Measurements from ENCODE around the gene ECHS1. TPM values are rescaled to one million over a fixed set of nuclear protein-coding genes. Genes with fewer than 3 reads are reported as not detected.

ECHS1 gene
- polyA plus RNA-seq, 2 of the 4 experiments (the other 2 are of a cell fraction): 66.7 to 133 TPM

DNA sequence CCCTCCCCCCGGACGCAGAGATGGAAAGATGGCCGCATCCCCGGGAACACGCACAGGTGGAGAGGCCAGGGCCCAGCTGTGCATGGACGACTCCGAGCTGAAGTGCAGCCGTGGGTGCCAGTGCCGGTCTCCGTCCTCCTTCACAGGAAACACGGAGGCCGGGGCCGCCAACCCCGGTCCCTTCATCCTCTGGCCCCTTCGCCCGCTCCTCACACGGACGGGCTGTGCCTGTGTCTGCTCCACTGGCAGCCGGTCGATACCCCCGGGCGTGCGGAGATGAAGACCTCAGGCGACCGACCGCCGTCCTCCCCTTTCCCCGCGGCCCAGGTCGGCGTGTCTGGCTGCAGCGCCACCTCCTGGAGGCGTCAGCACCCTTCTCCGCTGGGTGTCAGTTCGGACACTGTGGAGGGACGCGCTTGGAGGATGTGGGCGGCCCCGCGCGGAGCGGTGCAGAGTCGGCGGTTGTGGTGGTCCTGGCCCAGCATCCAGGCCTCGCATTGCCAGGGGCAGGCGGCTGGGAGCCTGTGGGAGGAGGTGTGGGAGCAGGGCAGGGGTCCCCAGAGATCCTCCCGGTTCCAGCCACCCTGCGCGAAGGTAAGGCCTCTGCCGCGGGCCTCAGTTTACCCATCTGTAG is 54.5 kb downstream of the ECHS1 start (continued):
- TF ChIP-seq HOXA7 (CRISPR knock-in tag; IDR thresholded peaks at IDR 0.05) (no peak), RFX5 (IDR thresholded peaks at IDR 0.05) (0 out of 2 replicates have a peak, but pooled peaks have one; percentile 40)

DNA sequence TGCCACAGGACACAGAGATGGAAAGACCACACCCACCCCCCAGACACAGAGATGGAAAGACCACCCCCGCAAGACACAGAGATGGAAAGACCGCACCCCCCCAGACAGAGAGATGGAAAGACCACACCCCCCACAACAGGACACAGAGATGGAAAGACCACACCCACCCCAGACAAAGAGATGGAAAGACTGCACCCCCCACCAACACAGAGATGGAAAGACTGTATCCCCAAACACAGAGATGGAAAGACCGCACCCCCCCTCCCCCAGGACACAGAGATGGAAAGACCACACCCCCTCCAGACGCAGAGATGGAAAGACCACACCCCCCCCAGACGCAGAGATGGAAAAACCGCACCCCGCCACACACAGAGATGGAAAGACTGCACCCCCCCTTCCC is 56.4 kb downstream of the ECHS1 start:
- no peak for FAIRE-seq
- DNase-seq (ENCODE audit: low read depth in 1 of 2, low spot score in 1 of 2): peak in 1 of 2 experiments; percentile 44
- TF ChIP-seq MAFK (IDR thresholded peaks at IDR 0.05; ENCODE audit: partially characterized antibody) (no peak), FOSL2 (IDR thresholded peaks at IDR 0.05) (no peak), FOSL2 (CRISPR knock-in tag; IDR thresholded peaks at IDR 0.05) (no peak), PHF8 (IDR thresholded peaks at IDR 0.05; ENCODE audit: borderline replicate concordance, low read depth) (no peak), HOXA7 (CRISPR knock-in tag; IDR thresholded peaks at IDR 0.05) (no peak), SREBF2 (IDR thresholded peaks at IDR 0.05) (no peak), POLR2AphosphoS2 (conservative IDR thresholded peaks at IDR 0.05; ENCODE audit: low read length) (no peak), EHF (CRISPR knock-in tag; IDR thresholded peaks at IDR 0.05) (no peak), POLR2A (IDR thresholded peaks at IDR 0.05; ENCODE audit: low read length) (no peak)
- TF ChIP-seq, protein P1, sequence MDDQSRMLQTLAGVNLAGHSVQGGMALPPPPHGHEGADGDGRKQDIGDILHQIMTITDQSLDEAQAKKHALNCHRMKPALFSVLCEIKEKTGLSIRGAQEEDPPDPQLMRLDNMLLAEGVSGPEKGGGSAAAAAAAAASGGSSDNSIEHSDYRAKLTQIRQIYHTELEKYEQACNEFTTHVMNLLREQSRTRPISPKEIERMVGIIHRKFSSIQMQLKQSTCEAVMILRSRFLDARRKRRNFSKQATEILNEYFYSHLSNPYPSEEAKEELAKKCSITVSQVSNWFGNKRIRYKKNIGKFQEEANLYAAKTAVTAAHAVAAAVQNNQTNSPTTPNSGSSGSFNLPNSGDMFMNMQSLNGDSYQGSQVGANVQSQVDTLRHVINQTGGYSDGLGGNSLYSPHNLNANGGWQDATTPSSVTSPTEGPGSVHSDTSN (IDR thresholded peaks at IDR 0.05): no peak
- TF ChIP-seq, protein P2, sequence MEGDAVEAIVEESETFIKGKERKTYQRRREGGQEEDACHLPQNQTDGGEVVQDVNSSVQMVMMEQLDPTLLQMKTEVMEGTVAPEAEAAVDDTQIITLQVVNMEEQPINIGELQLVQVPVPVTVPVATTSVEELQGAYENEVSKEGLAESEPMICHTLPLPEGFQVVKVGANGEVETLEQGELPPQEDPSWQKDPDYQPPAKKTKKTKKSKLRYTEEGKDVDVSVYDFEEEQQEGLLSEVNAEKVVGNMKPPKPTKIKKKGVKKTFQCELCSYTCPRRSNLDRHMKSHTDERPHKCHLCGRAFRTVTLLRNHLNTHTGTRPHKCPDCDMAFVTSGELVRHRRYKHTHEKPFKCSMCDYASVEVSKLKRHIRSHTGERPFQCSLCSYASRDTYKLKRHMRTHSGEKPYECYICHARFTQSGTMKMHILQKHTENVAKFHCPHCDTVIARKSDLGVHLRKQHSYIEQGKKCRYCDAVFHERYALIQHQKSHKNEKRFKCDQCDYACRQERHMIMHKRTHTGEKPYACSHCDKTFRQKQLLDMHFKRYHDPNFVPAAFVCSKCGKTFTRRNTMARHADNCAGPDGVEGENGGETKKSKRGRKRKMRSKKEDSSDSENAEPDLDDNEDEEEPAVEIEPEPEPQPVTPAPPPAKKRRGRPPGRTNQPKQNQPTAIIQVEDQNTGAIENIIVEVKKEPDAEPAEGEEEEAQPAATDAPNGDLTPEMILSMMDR (IDR thresholded peaks at IDR 0.05): no peak

DNA sequence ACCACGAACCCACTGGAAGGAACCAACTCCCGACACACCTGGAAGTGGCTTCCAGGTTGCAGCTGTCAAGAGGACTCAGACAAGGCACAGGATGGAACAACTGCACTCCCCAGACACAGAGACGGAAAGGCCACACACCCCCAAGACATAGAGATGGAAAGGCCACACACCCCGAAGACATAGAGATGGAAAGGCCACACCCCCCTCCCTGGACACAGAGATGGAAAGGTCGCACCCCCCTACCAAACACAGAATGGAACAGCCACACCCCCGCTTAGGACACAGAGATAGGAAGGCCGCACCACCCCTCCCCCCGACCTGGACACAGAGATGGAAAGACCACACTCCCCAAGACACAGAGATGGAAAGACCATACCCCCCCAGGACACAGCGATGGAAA is 56.9 kb downstream of the ECHS1 start:
- CTCF ChIA-PET: interaction anchor here (1.0 to 3.6 kb wide), 4 partner anchors 9 to 51 kb away, joined by 3 to 33 read pairs (median 9); no protein-coding TSS in a partner anchor
- Histone ChIP-seq H3K4me2 (no peak overlapping the region), H3K4me1 (0 out of 3 replicates have a peak, but pooled peaks cover 7% of the 10 kb centered on the region), H3K9me3 (no peaks in the 10 kb centered on the region; the same call in 2 of the 3 replicates), H3K27ac (no peak overlapping the region), H3K4me3 (no peak overlapping the region)
- TF ChIP-seq EHMT2 (IDR thresholded peaks at IDR 0.05; ENCODE audit: low read depth) (no peak), NFE2L2 (conservative IDR thresholded peaks at IDR 0.05; ENCODE audit: low read length) (no peak), HOXB5 (CRISPR knock-in tag; IDR thresholded peaks at IDR 0.05) (no peak), RAD21 (conservative IDR thresholded peaks at IDR 0.05 in 1 of 2, IDR thresholded peaks at IDR 0.05 in 1 of 2) (no peak), EP300 (IDR thresholded peaks at IDR 0.05) (no peak), RCOR1 (IDR thresholded peaks at IDR 0.05; ENCODE audit: low read depth, low read length) (no peak), FOSB (CRISPR knock-in tag; IDR thresholded peaks at IDR 0.05) (no peak), HOXA7 (CRISPR knock-in tag; IDR thresholded peaks at IDR 0.05) (no peak)
- TF ChIP-seq, protein P3, sequence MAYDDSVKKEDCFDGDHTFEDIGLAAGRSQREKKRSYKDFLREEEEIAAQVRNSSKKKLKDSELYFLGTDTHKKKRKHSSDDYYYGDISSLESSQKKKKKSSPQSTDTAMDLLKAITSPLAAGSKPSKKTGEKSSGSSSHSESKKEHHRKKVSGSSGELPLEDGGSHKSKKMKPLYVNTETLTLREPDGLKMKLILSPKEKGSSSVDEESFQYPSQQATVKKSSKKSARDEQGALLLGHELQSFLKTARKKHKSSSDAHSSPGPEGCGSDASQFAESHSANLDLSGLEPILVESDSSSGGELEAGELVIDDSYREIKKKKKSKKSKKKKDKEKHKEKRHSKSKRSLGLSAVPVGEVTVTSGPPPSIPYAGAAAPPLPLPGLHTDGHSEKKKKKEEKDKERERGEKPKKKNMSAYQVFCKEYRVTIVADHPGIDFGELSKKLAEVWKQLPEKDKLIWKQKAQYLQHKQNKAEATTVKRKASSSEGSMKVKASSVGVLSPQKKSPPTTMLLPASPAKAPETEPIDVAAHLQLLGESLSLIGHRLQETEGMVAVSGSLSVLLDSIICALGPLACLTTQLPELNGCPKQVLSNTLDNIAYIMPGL (CRISPR knock-in tag; IDR thresholded peaks at IDR 0.05; ENCODE audit: borderline replicate concordance): no peak
- TF ChIP-seq, protein P4, sequence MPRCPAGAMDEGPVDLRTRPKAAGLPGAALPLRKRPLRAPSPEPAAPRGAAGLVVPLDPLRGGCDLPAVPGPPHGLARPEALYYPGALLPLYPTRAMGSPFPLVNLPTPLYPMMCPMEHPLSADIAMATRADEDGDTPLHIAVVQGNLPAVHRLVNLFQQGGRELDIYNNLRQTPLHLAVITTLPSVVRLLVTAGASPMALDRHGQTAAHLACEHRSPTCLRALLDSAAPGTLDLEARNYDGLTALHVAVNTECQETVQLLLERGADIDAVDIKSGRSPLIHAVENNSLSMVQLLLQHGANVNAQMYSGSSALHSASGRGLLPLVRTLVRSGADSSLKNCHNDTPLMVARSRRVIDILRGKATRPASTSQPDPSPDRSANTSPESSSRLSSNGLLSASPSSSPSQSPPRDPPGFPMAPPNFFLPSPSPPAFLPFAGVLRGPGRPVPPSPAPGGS (IDR thresholded peaks at IDR 0.05): no peak
- POLR2A ChIA-PET: no interaction called here
- no peak for FAIRE-seq
- peak in 1 of 2 experiments; percentile 61 for DNase-seq (ENCODE audit: low read depth in 1 of 2, low spot score in 1 of 2)
- 81% methylated on average over 9 of the region's 9 CpGs for WGBS (ENCODE audit: missing lambda C conversion rate)
- no peak for ATAC-seq

More for the DNA sequence above, 56.4 kb downstream of the ECHS1 start:
- Histone ChIP-seq H3K27ac (no peak overlapping the region), H3K9me3 (no peaks in the 10 kb centered on the region; the same call in 2 of the 3 replicates), H3K4me1 (0 out of 3 replicates have a peak, but pooled peaks cover 7% of the 10 kb centered on the region), H3K4me2 (no peak overlapping the region), H3K4me3 (no peak overlapping the region)
- no peak for ATAC-seq
- POLR2A ChIA-PET: no interaction called here
- 51% methylated on average over 6 of the region's 7 CpGs for WGBS (ENCODE audit: missing lambda C conversion rate)
- CTCF ChIA-PET: interaction anchor here (2.0 to 3.6 kb wide), 2 partner anchors 10 to 12 kb away, joined by 8 to 33 read pairs; no protein-coding TSS in a partner anchor
